ENCODE results near the gene ZBTB9.
"Not testable (repeated sequence)": the region's sequence is repeated elsewhere in the genome, so short reads cannot be mapped to it uniquely, and the experiment has no call there.

ZBTB9 gene

GRCh38 chr6:33466075-33466735 is 11.8 kb downstream of the ZBTB9 start:
- no peak for DNase-seq (ENCODE audit: low read depth in 2 of 2)

GRCh38 chr6:33467091-33467490 is 12.7 kb downstream of the ZBTB9 start:
- no peak for DNase-seq (ENCODE audit: low read depth in 2 of 2)

GRCh38 chr6:33469661-33470060 is 15.3 kb downstream of the ZBTB9 start:
- DNase-seq (ENCODE audit: low read depth in 2 of 2) = no peak

- no peak for DNase-seq (ENCODE audit: low read depth in 2 of 2)
Observed at GRCh38 chr6:33477864-33478263, 23.5 kb downstream of the ZBTB9 start.

GRCh38 chr6:33481192-33481591 is 26.8 kb downstream of the ZBTB9 start:
- no peak for DNase-seq (ENCODE audit: low read depth in 2 of 2)

- DNase-seq (ENCODE audit: low read depth in 2 of 2) = not testable (repeated sequence)
Observed at GRCh38 chr6:33482620-33483019, 28.2 kb downstream of the ZBTB9 start.

- DNase-seq (ENCODE audit: low read depth in 2 of 2) = no peak
Observed at GRCh38 chr6:33483678-33484077, 29.3 kb downstream of the ZBTB9 start.

GRCh38 chr6:33484673-33485262 is 30.4 kb downstream of the ZBTB9 start:
- DNase-seq (ENCODE audit: low read depth in 2 of 2) = not testable (repeated sequence)

- not testable (repeated sequence) for DNase-seq (ENCODE audit: low read depth in 2 of 2)
Observed at GRCh38 chr6:33485680-33486079, 31.3 kb downstream of the ZBTB9 start.

- no peak for DNase-seq (ENCODE audit: low read depth in 2 of 2)
Observed at GRCh38 chr6:33488339-33488738, 34.0 kb downstream of the ZBTB9 start.

GRCh38 chr6:33490198-33490597 is 35.8 kb downstream of the ZBTB9 start:
- DNase-seq (ENCODE audit: low read depth in 2 of 2) = no peak

- DNase-seq (ENCODE audit: low read depth in 2 of 2) = no peak
Observed at GRCh38 chr6:33490621-33491020, 36.2 kb downstream of the ZBTB9 start.

GRCh38 chr6:33492093-33492492 is 37.7 kb downstream of the ZBTB9 start:
- DNase-seq (ENCODE audit: low read depth in 2 of 2) = no peak

GRCh38 chr6:33497157-33497556 is 42.8 kb downstream of the ZBTB9 start:
- DNase-seq (ENCODE audit: low read depth in 2 of 2) = no peak

- no peak for DNase-seq (ENCODE audit: low read depth in 2 of 2)
Observed at GRCh38 chr6:33502486-33502885, 48.1 kb downstream of the ZBTB9 start.

- no peak for DNase-seq (ENCODE audit: low read depth in 2 of 2)
Observed at GRCh38 chr6:33504486-33504885, 50.1 kb downstream of the ZBTB9 start.

GRCh38 chr6:33505548-33506370 is 51.4 kb downstream of the ZBTB9 start:
- DNase-seq (ENCODE audit: low read depth in 2 of 2) = no peak

All from stimulated activated CD4-positive, alpha-beta T cell treated with anti-CD3 and anti-CD28 coated beads, Interleukin-1b, Interleukin-23, amount 100 ng/mL, for 1 hour (primary cell).